Islet of Langerhans (tissue), 1 donor: ENCODE data around the gene CFAP57.

Source experiments
- FAIRE-seq: peaks from one replicate; lab custom pipeline; 2011; peaks lifted over from hg19 to GRCh38; lab: Jason Lieb, UNC

CFAP57 gene

GRCh38 chr1:43255438-43256210, 83.5 kb downstream of the CFAP57 start:
- FAIRE-seq: no peak

- FAIRE-seq: no peak
Observed at GRCh38 chr1:43256675-43257570, 84.8 kb downstream of the CFAP57 start.

- no peak for FAIRE-seq
Observed at GRCh38 chr1:43258370-43258769, 86.2 kb downstream of the CFAP57 start.

GRCh38 chr1:43265431-43265830, 93.3 kb downstream of the CFAP57 start:
- FAIRE-seq: no peak

GRCh38 chr1:43266881-43267280, 94.8 kb downstream of the CFAP57 start:
- FAIRE-seq: no peak

- no peak for FAIRE-seq
Observed at GRCh38 chr1:43267291-43267805, 95.2 kb downstream of the CFAP57 start.

GRCh38 chr1:43267818-43268425, 95.8 kb downstream of the CFAP57 start:
- no peak for FAIRE-seq

GRCh38 chr1:43269627-43270375, 97.7 kb downstream of the CFAP57 start, which contains the start of gene TMEM125:
TSS of gene TMEM125 (plus strand) at chr1:43269983. CDS start at chr1:43272723, 2,740 bp downstream.
- no peak for FAIRE-seq

GRCh38 chr1:43270421-43271095, 98.4 kb downstream of the CFAP57 start:
- FAIRE-seq: no peak

GRCh38 chr1:43271186-43272118, 99.3 kb downstream of the CFAP57 start:
- no peak for FAIRE-seq

- FAIRE-seq: no peak
Observed at GRCh38 chr1:43272161-43272560, 100.0 kb downstream of the CFAP57 start.

- no peak for FAIRE-seq
Observed at GRCh38 chr1:43272576-43273571, 100.7 kb downstream of the CFAP57 start.

GRCh38 chr1:43273708-43274107, 101.6 kb downstream of the CFAP57 start:
- no peak for FAIRE-seq

- no peak for FAIRE-seq
Observed at GRCh38 chr1:43274125-43274803, 102.1 kb downstream of the CFAP57 start.

GRCh38 chr1:43274804-43275180, 102.7 kb downstream of the CFAP57 start:
- FAIRE-seq: no peak

- FAIRE-seq: no peak
Observed at GRCh38 chr1:43275826-43276620, 103.9 kb downstream of the CFAP57 start.

- FAIRE-seq: no peak
Observed at GRCh38 chr1:43276673-43277072, 104.5 kb downstream of the CFAP57 start.
